Endothelial cell of umbilical vein (primary cell): ENCODE data around the gene SKAP1. TPM values are rescaled to one million over a fixed set of nuclear protein-coding genes. Genes with fewer than 3 reads are reported as not detected.

Experiments
- BruUV-seq: library from RNA; stranded (reverse); fragments of 400-500 nt; replicated peaks from 2 replicates; lab custom pipeline; 2021; lab: Mats Ljungman, UMichigan
- CTCF ChIA-PET: fragments of 300-600, 350-600 bp; sonication (Branson Sonifier 250); formaldehyde crosslinking; loops from one replicate; lab custom pipeline; 2021; ENCODE audit warnings: antibody characterized with exemption, inconsistent platforms; lab: Charles Lee
- POLR2A ChIA-PET: fragments of 300-600, 350-600 bp; sonication (Branson Sonifier 250); formaldehyde crosslinking; loops from one replicate; lab custom pipeline; 2021; ENCODE audit warnings: antibody characterized with exemption, inconsistent platforms; lab: Charles Lee
- DNase-seq: peaks from one replicate; pipeline ENCODE4 v3.0.0-alpha.2; 2011; ENCODE audit warnings: low read depth, low spot score
- FAIRE-seq: peaks from 2 replicates; lab custom pipeline; 2011; peaks lifted over from hg19 to GRCh38; lab: Jason Lieb, UNC
- H2AFZ ChIP-seq: 2 replicates; pipeline ENCODE4 v1.6.0; 2012; ENCODE audit warnings: low read depth, low read length, control low read depth, inconsistent platforms
- H3K27ac ChIP-seq: 2 replicates; pipeline ENCODE4 v1.5.1; 2011; ENCODE audit warnings: low read depth, mild to moderate bottlenecking, control low read depth, low read length, moderate library complexity; ENCODE audit not compliant: insufficient read depth
- H3K27me3 ChIP-seq, 2 experiments: 2 replicates each; pipeline versions ENCODE4 v1.6.0 to v1.6.1; 2011; ENCODE audit warnings: low read length in 2 of 2, mixed read lengths in 1 of 2; ENCODE audit not compliant: control insufficient read depth in 2 of 2, insufficient read depth in 2 of 2
- H3K36me3 ChIP-seq, 2 experiments: 2 replicates in 1 of 2; 3 replicates in 1 of 2; pipeline ENCODE4 v1.5.1; 2011; ENCODE audit warnings: low read length in 2 of 2, mild to moderate bottlenecking in 1 of 2, moderate library complexity in 1 of 2; ENCODE audit not compliant: control insufficient read depth in 2 of 2, insufficient read depth in 2 of 2; ENCODE audit errors: extremely low read depth in 1 of 2
- H3K4me1 ChIP-seq: 3 replicates; pipeline ENCODE4 v1.5.1; 2011; ENCODE audit warnings: mild to moderate bottlenecking, low read length; ENCODE audit not compliant: control insufficient read depth, insufficient read depth; ENCODE audit errors: extremely low read depth
- H3K4me2 ChIP-seq: 2 replicates; pipeline ENCODE4 v1.6.1; 2011; ENCODE audit warnings: low read length, control low read depth, mixed read lengths; ENCODE audit not compliant: insufficient read depth
- H3K4me3 ChIP-seq, 3 experiments: fragments of 200-600 bp in 1 of 3; sonication (generic), shearing (Covaris generic) in 1 of 3; replicated peaks in 1 of 3; 2 replicates each; pipeline ENCODE4 v1.5.1; 2011 to 2016; ENCODE audit warnings: control low read depth in 3 of 3, low read length in 3 of 3, mild to moderate bottlenecking in 2 of 3, inconsistent platforms in 1 of 3, low read depth in 1 of 3, moderate library complexity in 1 of 3; ENCODE audit not compliant: insufficient read depth in 1 of 3
- H3K79me2 ChIP-seq: 2 replicates; pipeline ENCODE4 v1.6.0; 2012; ENCODE audit warnings: low read length, inconsistent platforms; ENCODE audit not compliant: control insufficient read depth, insufficient read depth
- H3K9ac ChIP-seq: replicated peaks from 2 replicates; pipeline ENCODE3; 2011; ENCODE audit warnings: low read length, control low read depth; ENCODE audit not compliant: insufficient read depth; ENCODE audit errors: extremely low read depth
- H3K9me1 ChIP-seq: replicated peaks from 3 replicates; pipeline ENCODE4 v1.6.0; 2011; ENCODE audit warnings: mild to moderate bottlenecking, low read length; ENCODE audit not compliant: control insufficient read depth, insufficient read depth; ENCODE audit errors: extremely low read depth
- H3K9me3 ChIP-seq: replicated peaks from 2 replicates; pipeline ENCODE4 v1.5.1; 2012; ENCODE audit warnings: low read length, inconsistent platforms; ENCODE audit not compliant: control insufficient read depth, insufficient read depth
- H4K20me1 ChIP-seq: replicated peaks from 2 replicates; pipeline ENCODE3; 2011; ENCODE audit warnings: mild to moderate bottlenecking, low read length; ENCODE audit not compliant: control insufficient read depth, insufficient read depth; ENCODE audit errors: extremely low read depth
- CTCF ChIP-seq, 2 donors: IDR thresholded peaks; 1 replicate in 1 of 2; 2 replicates in 1 of 2; pipeline ENCODE4 v1.5.1; 2011; ENCODE audit warnings: low read length in 2 of 2, mild to moderate bottlenecking in 2 of 2, moderate library complexity in 2 of 2, control low read depth in 1 of 2, inconsistent platforms in 1 of 2, low read depth in 1 of 2; ENCODE audit not compliant: insufficient read depth in 1 of 2; ENCODE audit errors: extremely low read depth in 1 of 2
- EZH2 ChIP-seq: IDR thresholded peaks from 2 replicates; pipeline ENCODE4 v1.6.1; 2012; ENCODE audit warnings: borderline replicate concordance, low read depth, mild to moderate bottlenecking, moderate library complexity, low read length, inconsistent platforms; ENCODE audit not compliant: severe bottlenecking
- FOS ChIP-seq: IDR thresholded peaks from 2 replicates; pipeline ENCODE4 v1.6.1; 2011; ENCODE audit warnings: mild to moderate bottlenecking, low read length, moderate library complexity, borderline replicate concordance; ENCODE audit not compliant: insufficient read depth
- GATA2 ChIP-seq: IDR thresholded peaks from 2 replicates; pipeline ENCODE4 v1.7.0; 2011; ENCODE audit warnings: low read depth, mild to moderate bottlenecking, moderate library complexity, mixed read lengths, low read length; ENCODE audit not compliant: insufficient read length, insufficient read depth
- JUN ChIP-seq: IDR thresholded peaks from 2 replicates; pipeline ENCODE4 v1.6.1; 2011; ENCODE audit warnings: borderline replicate concordance, low read depth; ENCODE audit not compliant: insufficient read length, insufficient read depth
- MAX ChIP-seq: IDR thresholded peaks from 2 replicates; pipeline ENCODE4 v1.6.1; 2011; ENCODE audit not compliant: insufficient read depth, insufficient read length
- MYC ChIP-seq: IDR thresholded peaks from one replicate; pipeline ENCODE4 v1.6.1; 2011; ENCODE audit warnings: mild to moderate bottlenecking, low read depth, low read length
- POLR2A ChIP-seq: IDR thresholded peaks from 2 replicates; pipeline ENCODE4 v1.6.1; 2012; ENCODE audit warnings: low read depth, mild to moderate bottlenecking, control low read depth, low read length
- POLR2AphosphoS5 ChIP-seq: IDR thresholded peaks from 2 replicates; pipeline ENCODE4 v1.6.1; 2012; ENCODE audit warnings: low read depth, mild to moderate bottlenecking, control low read depth, low read length, moderate library complexity; ENCODE audit not compliant: insufficient read depth
- dilution Hi-C: fragments of 300-500 bp; cut with MboI; formaldehyde crosslinking; loops from one replicate; pipeline ENCODE4 v1.15.0; 2019; ENCODE audit warnings: low sequenced_read_pairs; ENCODE audit not compliant: extremely low pct_ligation_motif_present
- intact Hi-C: fragments of 100-400 bp; cut with micrococcal nuclease; formaldehyde crosslinking; loops from one replicate; pipeline ENCODE4 v1.10.0; 2022
- polyA plus RNA-seq, 4 experiments: library from polyadenylated mRNA; depleted of rRNA in 3 of 4; stranded (reverse) in 3 of 4; unstranded in 1 of 4; fragments of >200 nt; gene quantifications; 2 replicates each; pipeline versions ENCODE4 v1.2.1 to v1.2.3, GENCODE V29; 2011 to 2012; ENCODE audit warnings: missing spikeins in 1 of 4
- total RNA-seq: library from RNA; stranded (reverse); gene quantifications from 2 replicates; pipeline ENCODE4 v1.2.3, GENCODE V29; 2021

The SKAP1 gene
- total and polyA plus RNA-seq, 2 donors (not counting 3 experiments of a cell fraction or from before 2014, with no cell fraction given), result 0.75 TPM; not detected in 1

- BruUV-seq, result no TSS peak
- dilution Hi-C loops, result no loop called here
- POLR2A ChIA-PET, result no interaction called here
- no peaks in the 10 kb centered on the region for H3K36me3 ChIP-seq
- H3K27ac ChIP-seq, result no peak overlapping the region
- no peaks in the 10 kb centered on the region for H3K9me1 ChIP-seq
- no peaks in the 10 kb centered on the region for H3K9me3 ChIP-seq
- intact Hi-C loops, result no loop called here
- peaks cover 5% of the 10 kb centered on the region for H3K4me1 ChIP-seq
- no peak for DNase-seq
- no peak overlapping the region for H2AFZ ChIP-seq
- no peak for TF ChIP-seq POLR2A
- no peak for TF ChIP-seq POLR2AphosphoS5
- no peak for TF ChIP-seq EZH2
- no peak for TF ChIP-seq JUN
- TF ChIP-seq MYC, result no peak
- no peak for TF ChIP-seq GATA2
- no peak for TF ChIP-seq MAX
- TF ChIP-seq CTCF (IDR thresholded peaks at IDR 0.05; ENCODE audit: extremely low read depth in 1 of 2, insufficient read depth in 1 of 2, low read depth in 1 of 2, low read length in 2 of 2), result no peak
- TF ChIP-seq FOS, result no peak
- H3K27me3 ChIP-seq, result peaks cover 28 to 29% of the 10 kb centered on the region in 2 experiments
- no peak overlapping the region for H3K4me3 ChIP-seq
- H3K4me2 ChIP-seq, result no peak overlapping the region
- no peaks in the 10 kb centered on the region for H3K79me2 ChIP-seq
- H3K9ac ChIP-seq, result no peak overlapping the region
- CTCF ChIA-PET, result no interaction called here
- H4K20me1 ChIP-seq, result no peaks in the 10 kb centered on the region
- FAIRE-seq, result no peak
Measured at GRCh38 chr17:48443712-48444111, 13.7 kb upstream of the SKAP1 start.
